ENCODE data around the gene LPXN.

GRCh38 chr11:58525037-58525614 is 50.5 kb downstream of the LPXN start:
- TF ChIP-seq, protein P1, sequence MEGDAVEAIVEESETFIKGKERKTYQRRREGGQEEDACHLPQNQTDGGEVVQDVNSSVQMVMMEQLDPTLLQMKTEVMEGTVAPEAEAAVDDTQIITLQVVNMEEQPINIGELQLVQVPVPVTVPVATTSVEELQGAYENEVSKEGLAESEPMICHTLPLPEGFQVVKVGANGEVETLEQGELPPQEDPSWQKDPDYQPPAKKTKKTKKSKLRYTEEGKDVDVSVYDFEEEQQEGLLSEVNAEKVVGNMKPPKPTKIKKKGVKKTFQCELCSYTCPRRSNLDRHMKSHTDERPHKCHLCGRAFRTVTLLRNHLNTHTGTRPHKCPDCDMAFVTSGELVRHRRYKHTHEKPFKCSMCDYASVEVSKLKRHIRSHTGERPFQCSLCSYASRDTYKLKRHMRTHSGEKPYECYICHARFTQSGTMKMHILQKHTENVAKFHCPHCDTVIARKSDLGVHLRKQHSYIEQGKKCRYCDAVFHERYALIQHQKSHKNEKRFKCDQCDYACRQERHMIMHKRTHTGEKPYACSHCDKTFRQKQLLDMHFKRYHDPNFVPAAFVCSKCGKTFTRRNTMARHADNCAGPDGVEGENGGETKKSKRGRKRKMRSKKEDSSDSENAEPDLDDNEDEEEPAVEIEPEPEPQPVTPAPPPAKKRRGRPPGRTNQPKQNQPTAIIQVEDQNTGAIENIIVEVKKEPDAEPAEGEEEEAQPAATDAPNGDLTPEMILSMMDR (conservative IDR thresholded peaks at IDR 0.05; ENCODE audit: low read length): no peak
- TF ChIP-seq EZH2phosphoT487 (IDR thresholded peaks at IDR 0.05; ENCODE audit: borderline replicate concordance): no peak
